HCT116 (cell line): ENCODE data around the gene CUL4A. TPM values are rescaled to one million over a fixed set of nuclear protein-coding genes. Genes with fewer than 3 reads are reported as not detected.

Experiments used
- ATAC-seq: fragments of 200-7000 bp; cut with Tn5 transposase; 2 replicates; pipeline ENCODE4 v1.9.1; 2020; ENCODE audit warnings: mild to moderate bottlenecking, moderate library complexity
- BruUV-seq: library from RNA; stranded (reverse); fragments of 400-500 nt; replicated peaks from 2 replicates; lab custom pipeline; 2021; lab: Mats Ljungman, UMichigan
- CTCF ChIA-PET: fragments of 300-600 bp; sonication (Branson Sonifier 250); formaldehyde crosslinking; loops from one replicate; lab custom pipeline; 2021; ENCODE audit warnings: antibody characterized with exemption; lab: Charles Lee
- POLR2A ChIA-PET: fragments of 300-600, 350-600 bp; sonication (Branson Sonifier 250); formaldehyde crosslinking; loops from one replicate; lab custom pipeline; 2021; ENCODE audit warnings: antibody characterized with exemption; lab: Charles Lee
- RAD21 ChIA-PET, 2 experiments: fragments of 300-600 bp; sonication (Branson Sonifier 250); formaldehyde crosslinking; loops; one replicate each; lab custom pipeline; 2023; ENCODE audit warnings: low total read pairs in 2 of 2; ENCODE audit not compliant: uncharacterized antibody in 2 of 2, unreplicated experiment in 2 of 2, low non-redundant PET in 1 of 2; lab: Charles Lee
- DNase-seq: peaks from one replicate; pipeline ENCODE4 v3.0.0-alpha.2; 2010; ENCODE audit warnings: low read depth, low spot score
- H2AFZ ChIP-seq: fragments of 200-600 bp; shearing (Covaris generic), sonication (generic); 2 replicates; pipeline ENCODE4 v1.6.1; 2017; ENCODE audit warnings: low read depth, mixed run types, mixed read lengths, antibody characterized with exemption, low read length; ENCODE audit not compliant: poor library complexity, severe bottlenecking
- H3K27ac ChIP-seq: 2 replicates; pipeline ENCODE4 v1.5.1; 2012; ENCODE audit warnings: low read depth, low read length
- H3K27me3 ChIP-seq: fragments of 200-600 bp; sonication (generic); 2 replicates; pipeline ENCODE4 v1.6.1; 2016; ENCODE audit warnings: mixed run types, low read length, mixed read lengths; ENCODE audit not compliant: insufficient read depth
- H3K36me3 ChIP-seq, 2 experiments: fragments of 200-500 bp in 1 of 2; fragments of 200-600 bp in 1 of 2; sonication (Bioruptor generic) in 1 of 2; sonication (generic) in 1 of 2; 2 replicates each; pipeline versions ENCODE4 v1.5.1 to v1.6.1; 2014 to 2016; ENCODE audit warnings: low read length in 2 of 2, inconsistent platforms in 1 of 2, mixed read lengths in 1 of 2, mixed run types in 1 of 2; ENCODE audit not compliant: insufficient read depth in 2 of 2, control insufficient read depth in 1 of 2
- H3K4me1 ChIP-seq, 2 experiments: fragments of 200-600 bp in 1 of 2; sonication (generic) in 1 of 2; 2 replicates each; pipeline versions ENCODE4 v1.5.1 to v1.6.1; 2012 to 2017; ENCODE audit warnings: low read length in 2 of 2, inconsistent platforms in 1 of 2, mild to moderate bottlenecking in 1 of 2, mixed read lengths in 1 of 2, mixed run types in 1 of 2, moderate library complexity in 1 of 2; ENCODE audit not compliant: insufficient read depth in 2 of 2, control insufficient read depth in 1 of 2
- H3K4me2 ChIP-seq: fragments of 200-600 bp; sonication (generic); 2 replicates; pipeline ENCODE4 v1.6.1; 2017; ENCODE audit warnings: mixed run types, low read length, mixed read lengths
- H3K4me3 ChIP-seq, 2 experiments: fragments of 200-600 bp in 1 of 2; sonication (generic) in 1 of 2; replicated peaks in 1 of 2; 2 replicates each; pipeline ENCODE4 v1.5.1; 2011 to 2016; ENCODE audit warnings: low read length in 2 of 2, control low read depth in 1 of 2, low read depth in 1 of 2, mild to moderate bottlenecking in 1 of 2, mixed read lengths in 1 of 2, mixed run types in 1 of 2
- H3K79me2 ChIP-seq: fragments of 200-600 bp; sonication (generic); 2 replicates; pipeline ENCODE4 v1.6.1; 2017; ENCODE audit warnings: mild to moderate bottlenecking, mixed run types, low read length, moderate library complexity, mixed read lengths; ENCODE audit not compliant: insufficient read depth
- H3K9ac ChIP-seq: fragments of 200-600 bp; sonication (generic); 2 replicates; pipeline ENCODE4 v1.6.1; 2016; ENCODE audit warnings: low read length, mixed read lengths
- H3K9me2 ChIP-seq: fragments of 200-600 bp; sonication (generic), shearing (Covaris generic); 2 replicates; pipeline ENCODE4 v1.6.1; 2017; ENCODE audit warnings: mixed run types, mild to moderate bottlenecking, moderate library complexity; ENCODE audit not compliant: insufficient read depth
- H3K9me3 ChIP-seq, 2 experiments: fragments of 200-500 bp in 1 of 2; fragments of 200-600 bp in 1 of 2; sonication (Bioruptor generic) in 1 of 2; sonication (generic) in 1 of 2; 2 replicates each; pipeline ENCODE4 v1.6.1; 2014 to 2017; ENCODE audit warnings: low read length in 2 of 2, mixed read lengths in 2 of 2, inconsistent platforms in 1 of 2, low read depth in 1 of 2, mild to moderate bottlenecking in 1 of 2, mixed run types in 1 of 2, moderate library complexity in 1 of 2; ENCODE audit not compliant: control insufficient read depth in 1 of 2, insufficient read depth in 1 of 2
- H4K20me1 ChIP-seq: fragments of 200-600 bp; sonication (generic), shearing (Covaris generic); 2 replicates; pipeline ENCODE4 v1.6.1; 2017; ENCODE audit warnings: mixed run types, mild to moderate bottlenecking, moderate library complexity; ENCODE audit not compliant: insufficient read depth
- CBX3 ChIP-seq: IDR thresholded peaks from 2 replicates; pipeline ENCODE4 v1.6.1; 2012; ENCODE audit warnings: low read depth
- CEBPB ChIP-seq: IDR thresholded peaks from 2 replicates; pipeline ENCODE4 v1.6.1; 2012; ENCODE audit warnings: low read depth
- ELF1 ChIP-seq: IDR thresholded peaks from 2 replicates; pipeline ENCODE4 v1.6.1; 2012; ENCODE audit warnings: low read depth, borderline replicate concordance
- EZH2 ChIP-seq: fragments of 200-600 bp; sonication (generic); IDR thresholded peaks from 2 replicates; pipeline ENCODE4 v1.6.1; 2017; ENCODE audit warnings: antibody characterized with exemption, mixed run types
- EZH2phosphoT487 ChIP-seq: fragments of 200-600 bp; IDR thresholded peaks from 2 replicates; pipeline ENCODE4 v1.6.1; 2018; ENCODE audit warnings: antibody characterized with exemption, borderline replicate concordance
- FOSL1 ChIP-seq: IDR thresholded peaks from 2 replicates; pipeline ENCODE4 v1.6.1; 2012; ENCODE audit warnings: low read depth
- JUND ChIP-seq: IDR thresholded peaks from 2 replicates; pipeline ENCODE4 v1.6.1; 2012
- POLR2A ChIP-seq: IDR thresholded peaks from 2 replicates; pipeline ENCODE4 v1.7.0; 2011; ENCODE audit warnings: borderline replicate concordance; ENCODE audit not compliant: insufficient read depth, insufficient read length; ENCODE audit errors: extremely low read depth
- POLR2AphosphoS5 ChIP-seq: IDR thresholded peaks from 2 replicates; pipeline ENCODE4 v1.6.1; 2011; ENCODE audit warnings: mild to moderate bottlenecking, low read depth, low read length, moderate library complexity
- SIN3A ChIP-seq: IDR thresholded peaks from 2 replicates; pipeline ENCODE4 v1.6.1; 2012; ENCODE audit warnings: low read depth
- SP1 ChIP-seq: IDR thresholded peaks from 2 replicates; pipeline ENCODE4 v1.6.1; 2012; ENCODE audit warnings: low read depth
- TCF7L2 ChIP-seq: IDR thresholded peaks from 2 replicates; pipeline ENCODE4 v1.7.0; 2011; ENCODE audit warnings: borderline replicate concordance, inconsistent platforms; ENCODE audit not compliant: insufficient read depth, insufficient read length; ENCODE audit errors: extremely low read depth
- YY1 ChIP-seq: IDR thresholded peaks from 2 replicates; pipeline ENCODE4 v1.6.1; 2011; ENCODE audit warnings: low read length, low read depth, moderate library complexity, mild to moderate bottlenecking; ENCODE audit not compliant: insufficient replicate concordance; ENCODE audit errors: extremely low read depth
- ZFX ChIP-seq: fragments of 450-650 bp; IDR thresholded peaks from 2 replicates; pipeline ENCODE4 v1.6.1; 2017
- intact Hi-C: fragments of 100-400 bp; cut with micrococcal nuclease; formaldehyde crosslinking; loops from 2 replicates; pipeline ENCODE4 v1.10.0; 2022
- total RNA-seq: library from RNA; stranded (reverse); gene quantifications from one replicate; pipeline ENCODE4 v1.2.1, GENCODE V29; 2021; ENCODE audit not compliant: unreplicated experiment
- TF ChIP-seq, protein P1 (sequence below), 3 experiments: fragments of 200-600 bp in 1 of 3; sonication (generic) in 1 of 3; IDR thresholded peaks in 2 of 3; conservative IDR thresholded peaks in 1 of 3; 2 replicates each; pipeline ENCODE4 v1.5.1; 2012 to 2017; ENCODE audit warnings: low read depth in 2 of 3, low read length in 2 of 3, antibody characterized with exemption in 1 of 3, borderline replicate concordance in 1 of 3, control low read depth in 1 of 3, mild to moderate bottlenecking in 1 of 3, mixed read lengths in 1 of 3, mixed run types in 1 of 3, moderate library complexity in 1 of 3; ENCODE audit not compliant: insufficient read depth in 1 of 3

The CUL4A gene
- total RNA-seq, 1 experiment from 2014 or later: 76.5 TPM

DNA sequence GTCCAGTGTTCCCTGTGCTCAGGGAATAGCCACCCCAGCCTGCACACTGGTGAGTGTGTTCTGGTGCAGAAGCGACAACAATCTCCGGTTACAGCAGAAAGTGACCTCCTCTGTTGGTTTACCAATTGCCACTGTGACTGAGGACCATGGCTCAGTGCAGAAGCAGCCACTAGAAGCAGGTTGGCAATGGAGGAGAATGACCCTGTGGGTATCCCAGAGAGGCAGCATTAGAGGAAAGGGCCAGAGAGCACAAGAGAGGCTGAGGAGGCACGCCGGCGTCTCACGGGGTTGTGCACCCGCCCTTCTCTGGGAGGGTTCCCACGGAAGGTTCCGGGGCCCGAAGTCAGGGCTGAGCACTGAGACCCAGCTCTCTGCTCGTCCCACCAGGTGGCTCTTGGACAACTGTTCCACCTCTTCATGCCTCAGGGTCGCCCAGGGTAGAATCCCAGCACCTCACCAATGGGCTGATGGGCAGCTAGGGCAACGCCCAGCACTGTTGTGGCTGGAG is 36.9 kb upstream of the CUL4A start:
- no peaks in the 10 kb centered on the region for H3K79me2 ChIP-seq
- H3K9ac ChIP-seq: no peak overlapping the region
- no peaks in the 10 kb centered on the region for H3K9me3 ChIP-seq
- no peaks in the 10 kb centered on the region for H3K9me2 ChIP-seq
- no peak overlapping the region for H3K4me3 ChIP-seq
- no peak overlapping the region for H2AFZ ChIP-seq
- peaks cover 12 to 27% of the 10 kb centered on the region in 2 experiments; a peak in 3 of 4 replicates for H3K36me3 ChIP-seq
- H3K27me3 ChIP-seq: no peaks in the 10 kb centered on the region
- no peak overlapping the region for H3K4me2 ChIP-seq
- H3K4me1 ChIP-seq: no peaks in the 10 kb centered on the region; a peak in 1 of 4 replicates
- ATAC-seq: no peak
- RAD21 ChIA-PET: no interaction called here
- BruUV-seq: no TSS peak
- POLR2A ChIA-PET: no interaction called here
- H4K20me1 ChIP-seq: no peaks in the 10 kb centered on the region
- TF ChIP-seq POLR2A (no peak), EZH2 (no peak), SP1 (no peak), FOSL1 (no peak), CBX3 (no peak), JUND (no peak), ZFX (no peak)
- TF ChIP-seq, protein P1, sequence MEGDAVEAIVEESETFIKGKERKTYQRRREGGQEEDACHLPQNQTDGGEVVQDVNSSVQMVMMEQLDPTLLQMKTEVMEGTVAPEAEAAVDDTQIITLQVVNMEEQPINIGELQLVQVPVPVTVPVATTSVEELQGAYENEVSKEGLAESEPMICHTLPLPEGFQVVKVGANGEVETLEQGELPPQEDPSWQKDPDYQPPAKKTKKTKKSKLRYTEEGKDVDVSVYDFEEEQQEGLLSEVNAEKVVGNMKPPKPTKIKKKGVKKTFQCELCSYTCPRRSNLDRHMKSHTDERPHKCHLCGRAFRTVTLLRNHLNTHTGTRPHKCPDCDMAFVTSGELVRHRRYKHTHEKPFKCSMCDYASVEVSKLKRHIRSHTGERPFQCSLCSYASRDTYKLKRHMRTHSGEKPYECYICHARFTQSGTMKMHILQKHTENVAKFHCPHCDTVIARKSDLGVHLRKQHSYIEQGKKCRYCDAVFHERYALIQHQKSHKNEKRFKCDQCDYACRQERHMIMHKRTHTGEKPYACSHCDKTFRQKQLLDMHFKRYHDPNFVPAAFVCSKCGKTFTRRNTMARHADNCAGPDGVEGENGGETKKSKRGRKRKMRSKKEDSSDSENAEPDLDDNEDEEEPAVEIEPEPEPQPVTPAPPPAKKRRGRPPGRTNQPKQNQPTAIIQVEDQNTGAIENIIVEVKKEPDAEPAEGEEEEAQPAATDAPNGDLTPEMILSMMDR (IDR thresholded peaks at IDR 0.05 in 2 of 3, conservative IDR thresholded peaks at IDR 0.05 in 1 of 3; ENCODE audit: borderline replicate concordance in 1 of 3, insufficient read depth in 1 of 3, low read depth in 2 of 3, low read length in 2 of 3): no peak
- CTCF ChIA-PET: no interaction called here
- intact Hi-C loops: no loop called here
- no peak overlapping the region for H3K27ac ChIP-seq
- DNase-seq: no peak

GRCh38 chr13:113176280-113176679 is 33.1 kb upstream of the CUL4A start:
- Histone ChIP-seq H3K27me3 (no peaks in the 10 kb centered on the region), H3K36me3 (peaks cover 42 to 53% of the 10 kb centered on the region in 2 experiments), H3K9ac (no peak overlapping the region), H3K79me2 (no peaks in the 10 kb centered on the region), H3K27ac (no peak overlapping the region), H3K9me2 (no peaks in the 10 kb centered on the region), H2AFZ (no peak overlapping the region), H3K4me3 (no peak overlapping the region), H3K4me2 (no peak overlapping the region), H3K9me3 (no peaks in the 10 kb centered on the region), H3K4me1 (no peaks in the 10 kb centered on the region; a peak in 1 of 4 replicates), H4K20me1 (no peaks in the 10 kb centered on the region)
- POLR2A ChIA-PET: no interaction called here
- DNase-seq (no peak), ATAC-seq (no peak)
- BruUV-seq: no TSS peak
- CTCF ChIA-PET: no interaction called here
- RAD21 ChIA-PET: no interaction called here
- intact Hi-C loops: no loop called here
- TF ChIP-seq SIN3A (no peak), TCF7L2 (no peak), EZH2phosphoT487 (no peak), EZH2 (no peak), YY1 (no peak), CEBPB (no peak), SP1 (no peak), ZFX (no peak), POLR2AphosphoS5 (no peak), FOSL1 (no peak), ELF1 (no peak)
- TF ChIP-seq, protein P1 (IDR thresholded peaks at IDR 0.05 in 2 of 3, conservative IDR thresholded peaks at IDR 0.05 in 1 of 3; ENCODE audit: borderline replicate concordance in 1 of 3, insufficient read depth in 1 of 3, low read depth in 2 of 3, low read length in 2 of 3): no peak
